ENCODE results near the gene SPINT3. TPM values are rescaled to one million over a fixed set of nuclear protein-coding genes. Genes with fewer than 3 reads are reported as not detected.

SPINT3 gene
- total and polyA plus RNA-seq, 9 donors = not detected

DNA sequence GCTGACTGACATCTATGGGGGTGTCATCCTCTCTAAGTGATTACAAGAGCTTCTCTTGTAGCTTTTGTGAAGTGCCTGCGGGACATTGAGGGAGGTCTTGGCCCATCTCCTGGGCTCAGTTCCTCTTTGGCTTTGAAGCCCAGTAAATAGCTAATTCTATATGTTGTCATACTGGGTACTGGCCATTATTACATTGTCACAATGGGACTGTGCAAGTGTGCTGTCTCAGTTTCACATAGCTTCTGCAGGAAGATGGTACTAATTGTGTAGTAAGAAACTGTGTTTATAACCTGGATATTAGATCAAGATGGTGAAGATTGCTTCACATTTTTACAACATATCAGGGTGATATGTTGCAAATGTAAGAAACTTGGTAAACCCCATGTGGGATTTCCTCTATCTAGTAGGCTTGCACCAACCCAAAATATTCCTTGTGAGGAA lies 19.9 kb downstream of the SPINT3 start:
- WGBS, 3 donors = 83 to 90% (median 83%) methylated on average over 1 of the region's 1 CpG
- no peaks in the 10 kb centered on the region for H3K9me3 ChIP-seq
- no peak overlapping the region for H3K4me3 ChIP-seq
- no peak overlapping the region for H3K27ac ChIP-seq
- intact Hi-C loops (cut with DNase I) = no loop called here
- no peaks in the 10 kb centered on the region for H3K4me1 ChIP-seq (ENCODE audit: insufficient read depth)
- TF ChIP-seq EP300 (IDR thresholded peaks at IDR 0.05) = no peak
- TF ChIP-seq, protein P1, sequence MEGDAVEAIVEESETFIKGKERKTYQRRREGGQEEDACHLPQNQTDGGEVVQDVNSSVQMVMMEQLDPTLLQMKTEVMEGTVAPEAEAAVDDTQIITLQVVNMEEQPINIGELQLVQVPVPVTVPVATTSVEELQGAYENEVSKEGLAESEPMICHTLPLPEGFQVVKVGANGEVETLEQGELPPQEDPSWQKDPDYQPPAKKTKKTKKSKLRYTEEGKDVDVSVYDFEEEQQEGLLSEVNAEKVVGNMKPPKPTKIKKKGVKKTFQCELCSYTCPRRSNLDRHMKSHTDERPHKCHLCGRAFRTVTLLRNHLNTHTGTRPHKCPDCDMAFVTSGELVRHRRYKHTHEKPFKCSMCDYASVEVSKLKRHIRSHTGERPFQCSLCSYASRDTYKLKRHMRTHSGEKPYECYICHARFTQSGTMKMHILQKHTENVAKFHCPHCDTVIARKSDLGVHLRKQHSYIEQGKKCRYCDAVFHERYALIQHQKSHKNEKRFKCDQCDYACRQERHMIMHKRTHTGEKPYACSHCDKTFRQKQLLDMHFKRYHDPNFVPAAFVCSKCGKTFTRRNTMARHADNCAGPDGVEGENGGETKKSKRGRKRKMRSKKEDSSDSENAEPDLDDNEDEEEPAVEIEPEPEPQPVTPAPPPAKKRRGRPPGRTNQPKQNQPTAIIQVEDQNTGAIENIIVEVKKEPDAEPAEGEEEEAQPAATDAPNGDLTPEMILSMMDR (IDR thresholded peaks at IDR 0.05) = no peak
- no peak for TF ChIP-seq POLR2A (IDR thresholded peaks at IDR 0.05)
- no peaks in the 10 kb centered on the region for H3K27me3 ChIP-seq
- no peak for DNase-seq
- H3K36me3 ChIP-seq = no peaks in the 10 kb centered on the region

DNA sequence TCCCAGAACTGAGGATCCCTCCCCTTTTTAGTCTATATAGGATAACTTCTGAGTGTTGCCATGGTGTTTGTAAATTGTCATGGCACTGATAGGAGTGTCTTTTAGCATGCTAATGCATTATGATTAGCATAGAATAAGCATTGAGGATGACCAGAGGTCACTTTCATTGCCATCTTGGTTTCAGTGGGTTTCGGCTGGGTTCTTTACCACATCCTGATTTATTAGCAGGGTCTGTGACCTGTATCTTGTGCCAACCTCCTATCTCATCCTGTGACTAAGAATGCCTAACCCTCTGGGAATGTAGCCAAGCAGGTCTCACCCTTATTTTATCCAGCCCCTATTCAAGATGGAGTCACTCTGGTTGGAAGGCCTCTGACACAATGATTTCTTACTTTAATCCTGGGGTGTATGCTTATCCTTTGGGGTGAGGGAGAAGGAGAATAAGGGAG lies 26.3 kb downstream of the SPINT3 start:
- no peak for TF ChIP-seq EP300 (IDR thresholded peaks at IDR 0.05)
- TF ChIP-seq POLR2A (IDR thresholded peaks at IDR 0.05) = no peak
- TF ChIP-seq, protein P1 (IDR thresholded peaks at IDR 0.05) = no peak
- no peaks in the 10 kb centered on the region for H3K36me3 ChIP-seq
- H3K9me3 ChIP-seq = no peaks in the 10 kb centered on the region
- no peaks in the 10 kb centered on the region for H3K4me1 ChIP-seq (ENCODE audit: insufficient read depth)
- WGBS, 3 donors = 47 to 56% (median 56%) methylated on average over 1 of the region's 1 CpG
- intact Hi-C loops (cut with DNase I) = no loop called here
- DNase-seq = no peak
- no peaks in the 10 kb centered on the region for H3K27me3 ChIP-seq
- H3K27ac ChIP-seq = no peak overlapping the region
- H3K4me3 ChIP-seq = no peak overlapping the region

DNA sequence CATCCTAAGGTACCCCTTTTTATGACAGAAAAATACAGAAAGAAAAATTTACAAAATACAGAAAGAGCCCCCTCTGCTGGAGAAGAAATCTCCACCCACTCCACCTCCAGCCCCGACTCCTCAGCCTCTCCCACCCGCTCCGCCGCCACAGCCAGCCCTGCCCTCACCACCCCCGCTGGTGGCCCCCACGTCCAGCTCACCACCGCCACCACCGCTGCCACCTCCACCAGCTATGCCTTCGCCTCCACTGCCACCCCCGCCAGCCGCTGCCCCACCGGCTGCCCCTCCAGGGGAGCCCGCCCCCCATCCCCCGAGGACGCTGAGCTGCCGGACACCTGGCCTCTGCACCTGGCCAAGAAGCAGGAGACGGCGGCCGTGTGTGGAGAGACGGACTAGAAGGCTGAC lies 28.2 kb downstream of the SPINT3 start:
- DNase-seq = no peak
- Histone ChIP-seq H3K9me3 (no peaks in the 10 kb centered on the region), H3K27me3 (no peaks in the 10 kb centered on the region), H3K4me1 (ENCODE audit: insufficient read depth) (no peaks in the 10 kb centered on the region), H3K27ac (no peak overlapping the region), H3K4me3 (no peak overlapping the region), H3K36me3 (no peaks in the 10 kb centered on the region)
- TF ChIP-seq POLR2A (IDR thresholded peaks at IDR 0.05) (no peak), EP300 (IDR thresholded peaks at IDR 0.05) (no peak)
- TF ChIP-seq, protein P1 (IDR thresholded peaks at IDR 0.05) = no peak
- 17 to 25% (median 21%) methylated on average over 18 to 20 of the region's 20 CpGs for WGBS, 3 donors
- intact Hi-C loops (cut with DNase I) = no loop called here

DNA sequence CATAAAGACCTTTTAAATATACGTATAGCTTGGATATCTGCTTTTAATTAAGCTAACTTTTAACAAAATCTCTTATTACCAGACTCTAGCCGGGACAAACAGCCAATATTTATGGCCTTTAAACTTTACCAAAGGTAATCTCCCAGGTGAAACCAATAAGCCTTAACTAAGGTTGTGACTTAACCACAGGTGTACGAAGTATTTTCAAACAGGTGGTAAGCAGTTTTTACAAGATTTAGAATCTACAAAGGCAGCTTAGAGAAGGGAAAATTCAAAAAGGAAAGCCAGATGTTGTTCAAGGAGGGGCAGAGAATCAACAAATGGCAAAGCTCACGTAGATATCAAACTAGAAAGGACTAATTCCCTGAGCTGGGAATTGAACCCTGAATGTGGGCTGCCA lies 30.0 kb downstream of the SPINT3 start:
- WGBS, 3 donors = 40 to 55% (median 41%) methylated on average over 4 of the region's 4 CpGs
- no peak overlapping the region for H3K4me3 ChIP-seq
- intact Hi-C loops (cut with DNase I) = no loop called here
- no peak for TF ChIP-seq EP300 (IDR thresholded peaks at IDR 0.05)
- TF ChIP-seq, protein P1 (IDR thresholded peaks at IDR 0.05) = no peak
- no peak for TF ChIP-seq POLR2A (IDR thresholded peaks at IDR 0.05)
- no peaks in the 10 kb centered on the region for H3K36me3 ChIP-seq
- no peaks in the 10 kb centered on the region for H3K27me3 ChIP-seq
- no peaks in the 10 kb centered on the region for H3K4me1 ChIP-seq (ENCODE audit: insufficient read depth)
- no peaks in the 10 kb centered on the region for H3K9me3 ChIP-seq
- DNase-seq = no peak
- H3K27ac ChIP-seq = no peak overlapping the region

All from ovary (tissue), 9 donors.